Esophagus muscularis mucosa (tissue), 4 donors: ENCODE results near the gene SLCO4C1. TPM values are rescaled to one million over a fixed set of nuclear protein-coding genes. Genes with fewer than 3 reads are reported as not detected.

Source experiments
- DNase-seq: peaks from one replicate; pipeline ENCODE4 v3.0.0-alpha.2; 2017; ENCODE audit errors: extremely low spot score
- H3K27ac ChIP-seq, 4 donors: fragments of 200-600 bp; sonication (generic); replicated peaks in 1 of 4; 1 replicate in 3 of 4; 2 replicates in 1 of 4; pipeline ENCODE4 v1.5.1; 2016 to 2019; ENCODE audit warnings: mild to moderate bottlenecking in 1 of 4
- H3K27me3 ChIP-seq, 4 donors: fragments of 200-600 bp; sonication (generic); one replicate each; pipeline versions ENCODE4 v1.5.1 to v1.6.0; 2016 to 2019
- H3K36me3 ChIP-seq, 4 donors: fragments of 200-600 bp; sonication (generic); one replicate each; pipeline ENCODE4 v1.5.1; 2016 to 2019
- H3K4me1 ChIP-seq, 4 donors: fragments of 200-600 bp; sonication (generic); one replicate each; pipeline ENCODE4 v1.5.1; 2016 to 2019
- H3K4me3 ChIP-seq, 4 donors: fragments of 200-600 bp; sonication (generic); 1 replicate in 2 of 4; 2 replicates in 2 of 4; pipeline ENCODE4 v1.5.1; 2016 to 2019; ENCODE audit warnings: mild to moderate bottlenecking in 4 of 4, moderate library complexity in 1 of 4
- H3K9me3 ChIP-seq, 4 donors: fragments of 200-600 bp; sonication (generic); 1 replicate in 3 of 4; 2 replicates in 1 of 4; pipeline ENCODE4 v1.5.1; 2016 to 2019
- EP300 ChIP-seq: sonication (generic); formaldehyde crosslinking; IDR thresholded peaks from one replicate; pipeline ENCODE4 v1.6.1; 2017; ENCODE audit warnings: antibody characterized with exemption
- POLR2A ChIP-seq: fragments of 450-650 bp; IDR thresholded peaks from one replicate; pipeline ENCODE4 v1.6.1; 2017; ENCODE audit warnings: antibody characterized with exemption, moderate library complexity, mild to moderate bottlenecking, low read depth
- POLR2AphosphoS5 ChIP-seq, 2 donors: sonication (generic); formaldehyde crosslinking; IDR thresholded peaks; one replicate each; pipeline ENCODE4 v1.6.1; 2017; ENCODE audit warnings: antibody characterized with exemption in 2 of 2
- WGBS: methylation state at CpG from one replicate; pipeline ENCODE4 v1.1.5; 2018; 5-methylcytosine and 5-hydroxymethylcytosine counted together
- intact Hi-C: fragments of 100-400 bp; cut with DNase I; formaldehyde crosslinking; loops from one replicate; pipeline ENCODE4 v1.15.1; 2023
- total RNA-seq, 4 donors: library from RNA; depleted of rRNA; stranded (reverse); fragments of >200 nt; gene quantifications; one replicate each; pipeline versions ENCODE4 v1.1.0 to v1.2.1, GENCODE V29; 2016
- TF ChIP-seq, protein P1 (sequence below), 3 experiments: fragments of 200-600 bp in 2 of 3; fragments of 450-650 bp in 1 of 3; sonication (generic) in 2 of 3; IDR thresholded peaks; one replicate each; pipeline ENCODE4 v1.5.1; 2017 to 2019; ENCODE audit warnings: antibody characterized with exemption in 3 of 3, mild to moderate bottlenecking in 2 of 3, moderate library complexity in 1 of 3

The SLCO4C1 gene
- total RNA-seq, 4 donors from 2014 or later = 0.06 to 0.17 TPM; not detected in 2

DNA sequence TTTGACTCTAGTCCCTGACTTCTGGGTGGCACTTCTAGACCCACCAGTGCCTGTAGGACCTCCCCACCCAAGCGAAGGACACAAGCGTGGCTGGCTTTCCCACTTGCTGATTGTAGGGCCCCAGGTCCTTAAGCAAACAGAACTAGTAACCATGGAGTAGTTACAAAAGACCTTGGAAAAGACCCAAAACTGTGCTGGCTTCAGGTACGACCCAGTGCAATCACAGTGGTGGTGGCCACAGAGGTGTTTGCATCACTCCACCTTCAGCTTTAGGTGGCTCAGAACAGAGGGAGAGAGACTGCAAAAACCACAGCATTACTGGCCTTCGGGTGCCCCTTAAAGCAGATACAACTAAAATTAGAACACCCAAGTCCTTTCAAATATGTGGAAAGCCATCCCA lies 52.9 kb downstream of the SLCO4C1 start:
- no peak for DNase-seq
- intact Hi-C loops = no loop called here
- Histone ChIP-seq H3K36me3 (no peaks in the 10 kb centered on the region), H3K9me3 (peaks cover 0 to 8% (median 0%) of the 10 kb centered on the region in 4 donors), H3K27me3 (no peaks in the 10 kb centered on the region), H3K4me1 (no peaks in the 10 kb centered on the region), H3K4me3 (no peak overlapping the region), H3K27ac (no peak overlapping the region)
- WGBS = 89% methylated on average over 4 of the region's 4 CpGs
- TF ChIP-seq POLR2AphosphoS5 (IDR thresholded peaks at IDR 0.05) (no peak), EP300 (no peak), POLR2A (no peak)
- TF ChIP-seq, protein P1, sequence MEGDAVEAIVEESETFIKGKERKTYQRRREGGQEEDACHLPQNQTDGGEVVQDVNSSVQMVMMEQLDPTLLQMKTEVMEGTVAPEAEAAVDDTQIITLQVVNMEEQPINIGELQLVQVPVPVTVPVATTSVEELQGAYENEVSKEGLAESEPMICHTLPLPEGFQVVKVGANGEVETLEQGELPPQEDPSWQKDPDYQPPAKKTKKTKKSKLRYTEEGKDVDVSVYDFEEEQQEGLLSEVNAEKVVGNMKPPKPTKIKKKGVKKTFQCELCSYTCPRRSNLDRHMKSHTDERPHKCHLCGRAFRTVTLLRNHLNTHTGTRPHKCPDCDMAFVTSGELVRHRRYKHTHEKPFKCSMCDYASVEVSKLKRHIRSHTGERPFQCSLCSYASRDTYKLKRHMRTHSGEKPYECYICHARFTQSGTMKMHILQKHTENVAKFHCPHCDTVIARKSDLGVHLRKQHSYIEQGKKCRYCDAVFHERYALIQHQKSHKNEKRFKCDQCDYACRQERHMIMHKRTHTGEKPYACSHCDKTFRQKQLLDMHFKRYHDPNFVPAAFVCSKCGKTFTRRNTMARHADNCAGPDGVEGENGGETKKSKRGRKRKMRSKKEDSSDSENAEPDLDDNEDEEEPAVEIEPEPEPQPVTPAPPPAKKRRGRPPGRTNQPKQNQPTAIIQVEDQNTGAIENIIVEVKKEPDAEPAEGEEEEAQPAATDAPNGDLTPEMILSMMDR (IDR thresholded peaks at IDR 0.05) = no peak

DNA sequence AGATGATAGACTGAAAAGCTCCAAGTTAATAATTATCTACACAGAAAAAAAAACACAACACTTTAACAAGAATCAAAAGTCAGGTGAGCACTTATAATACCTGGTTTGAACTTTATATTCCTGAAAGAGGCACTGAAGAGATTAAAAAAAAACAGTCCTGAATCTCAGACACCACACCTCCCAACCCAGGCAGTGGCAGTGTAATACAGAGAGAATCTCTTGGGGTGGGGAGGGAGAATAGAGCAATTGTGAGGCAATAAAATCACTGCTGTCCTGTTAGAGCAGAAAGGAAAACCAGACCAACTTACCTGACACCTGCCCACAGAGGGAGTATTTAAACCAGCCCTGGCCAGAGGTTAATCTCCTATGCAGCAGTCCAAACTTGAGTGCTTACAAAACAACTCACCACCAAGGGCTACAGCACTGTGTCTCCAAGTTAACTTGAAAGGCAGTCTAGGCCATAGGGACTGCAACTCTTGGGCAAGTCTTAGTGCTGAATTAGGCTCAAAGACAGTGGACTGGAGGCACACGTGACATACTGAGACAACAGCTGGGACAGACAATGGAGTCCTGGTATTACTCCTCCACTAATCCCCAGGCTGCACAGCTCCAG lies 54.2 kb downstream of the SLCO4C1 start:
- Histone ChIP-seq H3K4me1 (no peaks in the 10 kb centered on the region), H3K27ac (no peak overlapping the region), H3K27me3 (no peaks in the 10 kb centered on the region), H3K4me3 (no peak overlapping the region), H3K36me3 (no peaks in the 10 kb centered on the region), H3K9me3 (peaks cover 0 to 8% (median 0%) of the 10 kb centered on the region in 4 donors)
- intact Hi-C loops = no loop called here
- TF ChIP-seq EP300 (no peak), POLR2AphosphoS5 (IDR thresholded peaks at IDR 0.05) (no peak), POLR2A (no peak)
- TF ChIP-seq, protein P1 (IDR thresholded peaks at IDR 0.05) = no peak
- no peak for DNase-seq
- 78% methylated on average over 1 of the region's 1 CpG for WGBS

DNA sequence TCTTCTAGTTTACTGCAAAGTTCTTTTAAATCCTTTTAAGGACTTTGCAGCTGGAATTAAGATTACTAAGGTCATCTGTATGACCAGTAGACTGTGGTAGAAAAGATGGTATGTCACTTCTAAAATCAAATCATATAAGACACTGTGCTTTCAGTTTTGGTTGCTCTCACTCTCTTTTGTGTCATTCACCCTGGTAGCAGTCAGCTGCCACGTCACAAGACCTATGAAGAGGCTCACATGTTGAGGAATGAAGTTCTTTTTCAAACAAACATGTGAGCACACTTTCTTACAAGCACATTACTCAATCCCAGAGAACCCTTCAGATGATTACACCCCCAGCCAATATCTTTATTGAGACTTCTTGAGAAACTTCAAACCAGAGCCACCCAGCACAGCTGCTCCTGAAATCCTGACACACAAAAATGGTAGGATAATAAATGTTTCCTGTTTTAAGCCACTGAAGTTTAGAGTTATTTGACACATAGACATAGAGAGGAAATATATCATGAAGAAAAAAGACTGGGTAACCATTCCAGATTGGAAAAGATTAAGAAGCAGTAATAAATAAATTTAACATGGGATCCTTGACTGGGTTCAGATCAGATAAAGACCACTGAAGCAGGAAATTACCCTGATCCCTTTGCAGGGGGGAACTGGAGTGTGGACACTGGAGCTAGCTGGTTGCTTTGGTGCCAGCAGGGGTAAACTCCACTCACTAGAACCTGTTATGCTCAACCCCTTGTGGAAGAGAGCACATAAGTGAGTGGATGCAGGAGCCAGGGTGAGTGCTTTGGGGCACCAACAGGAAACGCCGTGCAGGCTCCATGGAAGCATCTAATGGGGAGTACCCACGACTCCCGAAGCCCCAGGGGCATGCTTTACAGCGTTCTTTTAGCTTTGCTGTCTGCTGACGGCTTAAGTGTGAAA lies 64.1 kb downstream of the SLCO4C1 start:
- no peaks in the 10 kb centered on the region for H3K4me1 ChIP-seq
- TF ChIP-seq POLR2AphosphoS5 (IDR thresholded peaks at IDR 0.05) = no peak
- TF ChIP-seq, protein P1 (IDR thresholded peaks at IDR 0.05) = no peak
- TF ChIP-seq POLR2A = no peak
- TF ChIP-seq EP300 = no peak
- no peak overlapping the region for H3K27ac ChIP-seq
- 85% methylated on average over 7 of the region's 7 CpGs for WGBS
- H3K4me3 ChIP-seq = no peak overlapping the region
- H3K36me3 ChIP-seq = no peaks in the 10 kb centered on the region
- H3K9me3 ChIP-seq = no peaks in the 10 kb centered on the region
- intact Hi-C loops = no loop called here
- DNase-seq = no peak
- no peaks in the 10 kb centered on the region for H3K27me3 ChIP-seq

DNA sequence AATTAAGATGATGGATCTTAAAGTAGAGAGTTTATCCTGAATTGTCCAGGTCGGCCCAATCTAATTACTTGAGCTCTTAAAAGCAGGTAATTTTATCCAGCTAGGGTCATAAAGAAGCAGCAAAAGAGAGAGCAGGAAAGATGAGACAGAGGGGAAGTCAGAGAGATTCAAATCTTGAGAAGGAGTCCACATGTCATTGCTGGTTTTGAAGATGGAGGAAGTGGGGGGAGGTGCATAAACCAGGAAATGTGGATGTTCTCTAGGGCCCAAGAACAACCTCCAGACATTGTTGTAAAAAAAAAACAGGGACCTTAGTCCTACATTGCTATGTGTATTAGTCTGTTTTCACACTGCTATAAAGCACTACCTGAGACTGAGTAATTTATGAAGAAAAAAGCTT lies 66.4 kb downstream of the SLCO4C1 start:
- no peak for TF ChIP-seq POLR2AphosphoS5 (IDR thresholded peaks at IDR 0.05)
- TF ChIP-seq EP300 = no peak
- TF ChIP-seq POLR2A = no peak
- TF ChIP-seq, protein P1 (IDR thresholded peaks at IDR 0.05) = no peak
- intact Hi-C loops = no loop called here
- no peak overlapping the region for H3K27ac ChIP-seq
- 70% methylated on average over 1 of the region's 1 CpG for WGBS
- H3K9me3 ChIP-seq = no peaks in the 10 kb centered on the region
- no peak for DNase-seq
- H3K27me3 ChIP-seq = no peaks in the 10 kb centered on the region
- H3K4me3 ChIP-seq = no peak overlapping the region
- no peaks in the 10 kb centered on the region for H3K36me3 ChIP-seq
- H3K4me1 ChIP-seq = no peaks in the 10 kb centered on the region
